HCT116 (cell line): ENCODE data around the gene PAX8. TPM values are rescaled to one million over a fixed set of nuclear protein-coding genes. Genes with fewer than 3 reads are reported as not detected.

Source experiments
- ATAC-seq: fragments of 200-7000 bp; cut with Tn5 transposase; 2 replicates; pipeline ENCODE4 v1.9.1; 2020; ENCODE audit warnings: mild to moderate bottlenecking, moderate library complexity
- BruUV-seq: library from RNA; stranded (reverse); fragments of 400-500 nt; replicated peaks from 2 replicates; lab custom pipeline; 2021; lab: Mats Ljungman, UMichigan
- CTCF ChIA-PET: fragments of 300-600 bp; sonication (Branson Sonifier 250); formaldehyde crosslinking; loops from one replicate; lab custom pipeline; 2021; ENCODE audit warnings: antibody characterized with exemption; lab: Charles Lee
- POLR2A ChIA-PET: fragments of 300-600, 350-600 bp; sonication (Branson Sonifier 250); formaldehyde crosslinking; loops from one replicate; lab custom pipeline; 2021; ENCODE audit warnings: antibody characterized with exemption; lab: Charles Lee
- RAD21 ChIA-PET, 2 experiments: fragments of 300-600 bp; sonication (Branson Sonifier 250); formaldehyde crosslinking; loops; one replicate each; lab custom pipeline; 2023; ENCODE audit warnings: low total read pairs in 2 of 2; ENCODE audit not compliant: uncharacterized antibody in 2 of 2, unreplicated experiment in 2 of 2, low non-redundant PET in 1 of 2; lab: Charles Lee
- DNase-seq: peaks from one replicate; pipeline ENCODE4 v3.0.0-alpha.2; 2010; ENCODE audit warnings: low read depth, low spot score
- H2AFZ ChIP-seq: fragments of 200-600 bp; shearing (Covaris generic), sonication (generic); 2 replicates; pipeline ENCODE4 v1.6.1; 2017; ENCODE audit warnings: low read depth, mixed run types, mixed read lengths, antibody characterized with exemption, low read length; ENCODE audit not compliant: poor library complexity, severe bottlenecking
- H3K27ac ChIP-seq: 2 replicates; pipeline ENCODE4 v1.5.1; 2012; ENCODE audit warnings: low read depth, low read length
- H3K27me3 ChIP-seq: fragments of 200-600 bp; sonication (generic); 2 replicates; pipeline ENCODE4 v1.6.1; 2016; ENCODE audit warnings: mixed run types, low read length, mixed read lengths; ENCODE audit not compliant: insufficient read depth
- H3K36me3 ChIP-seq, 2 experiments: fragments of 200-500 bp in 1 of 2; fragments of 200-600 bp in 1 of 2; sonication (Bioruptor generic) in 1 of 2; sonication (generic) in 1 of 2; 2 replicates each; pipeline versions ENCODE4 v1.5.1 to v1.6.1; 2014 to 2016; ENCODE audit warnings: low read length in 2 of 2, inconsistent platforms in 1 of 2, mixed read lengths in 1 of 2, mixed run types in 1 of 2; ENCODE audit not compliant: insufficient read depth in 2 of 2, control insufficient read depth in 1 of 2
- H3K4me1 ChIP-seq, 2 experiments: fragments of 200-600 bp in 1 of 2; sonication (generic) in 1 of 2; 2 replicates each; pipeline versions ENCODE4 v1.5.1 to v1.6.1; 2012 to 2017; ENCODE audit warnings: low read length in 2 of 2, inconsistent platforms in 1 of 2, mild to moderate bottlenecking in 1 of 2, mixed read lengths in 1 of 2, mixed run types in 1 of 2, moderate library complexity in 1 of 2; ENCODE audit not compliant: insufficient read depth in 2 of 2, control insufficient read depth in 1 of 2
- H3K4me2 ChIP-seq: fragments of 200-600 bp; sonication (generic); 2 replicates; pipeline ENCODE4 v1.6.1; 2017; ENCODE audit warnings: mixed run types, low read length, mixed read lengths
- H3K4me3 ChIP-seq, 2 experiments: fragments of 200-600 bp in 1 of 2; sonication (generic) in 1 of 2; replicated peaks in 1 of 2; 2 replicates each; pipeline ENCODE4 v1.5.1; 2011 to 2016; ENCODE audit warnings: low read length in 2 of 2, control low read depth in 1 of 2, low read depth in 1 of 2, mild to moderate bottlenecking in 1 of 2, mixed read lengths in 1 of 2, mixed run types in 1 of 2
- H3K79me2 ChIP-seq: fragments of 200-600 bp; sonication (generic); 2 replicates; pipeline ENCODE4 v1.6.1; 2017; ENCODE audit warnings: mild to moderate bottlenecking, mixed run types, low read length, moderate library complexity, mixed read lengths; ENCODE audit not compliant: insufficient read depth
- H3K9ac ChIP-seq: fragments of 200-600 bp; sonication (generic); 2 replicates; pipeline ENCODE4 v1.6.1; 2016; ENCODE audit warnings: low read length, mixed read lengths
- H3K9me2 ChIP-seq: fragments of 200-600 bp; sonication (generic), shearing (Covaris generic); 2 replicates; pipeline ENCODE4 v1.6.1; 2017; ENCODE audit warnings: mixed run types, mild to moderate bottlenecking, moderate library complexity; ENCODE audit not compliant: insufficient read depth
- H3K9me3 ChIP-seq, 2 experiments: fragments of 200-500 bp in 1 of 2; fragments of 200-600 bp in 1 of 2; sonication (Bioruptor generic) in 1 of 2; sonication (generic) in 1 of 2; 2 replicates each; pipeline ENCODE4 v1.6.1; 2014 to 2017; ENCODE audit warnings: low read length in 2 of 2, mixed read lengths in 2 of 2, inconsistent platforms in 1 of 2, low read depth in 1 of 2, mild to moderate bottlenecking in 1 of 2, mixed run types in 1 of 2, moderate library complexity in 1 of 2; ENCODE audit not compliant: control insufficient read depth in 1 of 2, insufficient read depth in 1 of 2
- H4K20me1 ChIP-seq: fragments of 200-600 bp; sonication (generic), shearing (Covaris generic); 2 replicates; pipeline ENCODE4 v1.6.1; 2017; ENCODE audit warnings: mixed run types, mild to moderate bottlenecking, moderate library complexity; ENCODE audit not compliant: insufficient read depth
- CTCF ChIP-seq, 3 experiments: fragments of 200-600 bp in 1 of 3; sonication (generic) in 1 of 3; IDR thresholded peaks in 2 of 3; conservative IDR thresholded peaks in 1 of 3; 2 replicates each; pipeline ENCODE4 v1.5.1; 2012 to 2017; ENCODE audit warnings: low read depth in 2 of 3, low read length in 2 of 3, antibody characterized with exemption in 1 of 3, borderline replicate concordance in 1 of 3, control low read depth in 1 of 3, mild to moderate bottlenecking in 1 of 3, mixed read lengths in 1 of 3, mixed run types in 1 of 3, moderate library complexity in 1 of 3; ENCODE audit not compliant: insufficient read depth in 1 of 3
- POLR2A ChIP-seq: IDR thresholded peaks from 2 replicates; pipeline ENCODE4 v1.7.0; 2011; ENCODE audit warnings: borderline replicate concordance; ENCODE audit not compliant: insufficient read depth, insufficient read length; ENCODE audit errors: extremely low read depth
- POLR2AphosphoS5 ChIP-seq: IDR thresholded peaks from 2 replicates; pipeline ENCODE4 v1.6.1; 2011; ENCODE audit warnings: mild to moderate bottlenecking, low read depth, low read length, moderate library complexity
- ZBTB33 ChIP-seq: IDR thresholded peaks from 2 replicates; pipeline ENCODE4 v1.6.1; 2011; ENCODE audit warnings: mild to moderate bottlenecking, low read length, moderate library complexity; ENCODE audit not compliant: insufficient replicate concordance; ENCODE audit errors: extremely low read depth
- intact Hi-C: fragments of 100-400 bp; cut with micrococcal nuclease; formaldehyde crosslinking; loops from 2 replicates; pipeline ENCODE4 v1.10.0; 2022
- total RNA-seq: library from RNA; stranded (reverse); gene quantifications from one replicate; pipeline ENCODE4 v1.2.1, GENCODE V29; 2021; ENCODE audit not compliant: unreplicated experiment

Gene PAX8
- total RNA-seq, 1 experiment from 2014 or later: 4.4 TPM

- no peak for TF ChIP-seq CTCF (IDR thresholded peaks at IDR 0.05 in 2 of 3, conservative IDR thresholded peaks at IDR 0.05 in 1 of 3; ENCODE audit: borderline replicate concordance in 1 of 3, insufficient read depth in 1 of 3, low read depth in 2 of 3, low read length in 2 of 3)
- peak; percentile 57 for TF ChIP-seq ZBTB33
- TF ChIP-seq, all 23 proteins: peak for 4
These were observed 37.5 kb downstream of the PAX8 start (continued) for GRCh38 chr2:113240915-113241911.

GRCh38 chr2:113240150-113240914 is 38.4 kb downstream of the PAX8 start:
- H3K36me3 ChIP-seq: peaks cover 11 to 27% of the 10 kb centered on the region in 2 experiments; a peak in 3 of 4 replicates
- H3K9ac ChIP-seq: peak overlapping the region; percentile 58
- H4K20me1 ChIP-seq: no peaks in the 10 kb centered on the region
- RAD21 ChIA-PET: interaction anchor here (0.8 to 2.0 kb wide), 2 partner anchors 36 to 160 kb away, joined by 3 to 8 read pairs; no protein-coding TSS in a partner anchor
- peaks cover 62% of the 10 kb centered on the region for H3K79me2 ChIP-seq
- no peaks in the 10 kb centered on the region for H3K9me3 ChIP-seq
- CTCF ChIA-PET: interaction anchor here (1.2 to 3.8 kb wide), 7 partner anchors 9 to 160 kb away, joined by 5 to 27 read pairs (median 9); no protein-coding TSS in a partner anchor
- peak; percentile 50 for ATAC-seq
- TSS peak; percentile 85 for BruUV-seq
- intact Hi-C loops: no loop called here
- peaks cover 53 to 65% of the 10 kb centered on the region in 2 experiments for H3K4me1 ChIP-seq
- H3K27me3 ChIP-seq: no peaks in the 10 kb centered on the region
- TF ChIP-seq POLR2A (peak; percentile 7), CTCF (IDR thresholded peaks at IDR 0.05 in 2 of 3, conservative IDR thresholded peaks at IDR 0.05 in 1 of 3; ENCODE audit: borderline replicate concordance in 1 of 3, insufficient read depth in 1 of 3, low read depth in 2 of 3, low read length in 2 of 3) (0 out of 6 replicates have a peak, but pooled peaks of 1 of the 3 experiments have one; percentile 10), POLR2AphosphoS5 (no peak)
- H3K4me3 ChIP-seq: peak overlapping the region in 1 of 2 experiments; percentile 38; a peak in 3 of 4 replicates
- H3K27ac ChIP-seq: peak overlapping the region; percentile 95
- POLR2A ChIA-PET: interaction anchor here (0.7 to 2.6 kb wide), 7 partner anchors 9 to 41 kb away, joined by 3 to 10 read pairs (median 3); no protein-coding TSS in a partner anchor
- H2AFZ ChIP-seq: no peak overlapping the region
- peak; percentile 55 for DNase-seq
- H3K9me2 ChIP-seq: no peaks in the 10 kb centered on the region
- H3K4me2 ChIP-seq: peak overlapping the region; percentile 92
